ENCODE measurements around the gene KPNA6. TPM values are rescaled to one million over a fixed set of nuclear protein-coding genes. Genes with fewer than 3 reads are reported as not detected.
A peak's percentile ranks its signal among the peaks of the same experiment; 100 is the strongest.

Gene KPNA6
- total RNA-seq, 1 experiment from 2014 or later = 79.9 TPM

GRCh38 chr1:32181563-32181962 lies 73.7 kb downstream of the KPNA6 start:
- BruUV-seq (replicated peaks) = no TSS peak
- H3K9ac ChIP-seq (ENCODE audit: low read length) = peak overlapping the region; percentile 15; the same call in 1 of the 2 replicates
- H3K27ac ChIP-seq (ENCODE audit: low read depth, low read length) = peak overlapping the region; percentile 69

More at GRCh38 chr1:32181563-32181962, 73.7 kb downstream of the KPNA6 start:
- Histone ChIP-seq H3K4me1 (ENCODE audit: control insufficient read depth in 1 of 2, insufficient read depth in 2 of 2, low read length in 2 of 2) (peaks cover 15 to 32% of the 10 kb centered on the region in 2 experiments), H3K36me3 (ENCODE audit: control insufficient read depth in 1 of 2, insufficient read depth in 2 of 2, low read length in 2 of 2) (peaks cover 31 to 45% of the 10 kb centered on the region in 2 experiments), H3K27me3 (ENCODE audit: insufficient read depth, low read length) (no peaks in the 10 kb centered on the region), H3K4me3 (replicated peaks in 1 of 2; ENCODE audit: low read depth in 1 of 2, low read length in 2 of 2) (no peak overlapping the region), H3K9me2 (ENCODE audit: insufficient read depth) (no peaks in the 10 kb centered on the region), H3K79me2 (ENCODE audit: insufficient read depth, low read length) (peaks cover 61% of the 10 kb centered on the region), H4K20me1 (ENCODE audit: insufficient read depth) (peaks cover 14% of the 10 kb centered on the region; the same call in 1 of the 2 replicates), H3K9me3 (ENCODE audit: control insufficient read depth in 1 of 2, insufficient read depth in 1 of 2, low read depth in 1 of 2, low read length in 2 of 2) (no peaks in the 10 kb centered on the region), H3K4me2 (ENCODE audit: low read length) (peak overlapping the region; percentile 95), H2AFZ (ENCODE audit: low read depth, low read length, poor library complexity, severe bottlenecking) (no peak overlapping the region)
- ChIA-PET POLR2A (no interaction called here), RAD21 (ENCODE audit: low non-redundant PET in 1 of 2, low total read pairs in 2 of 2, uncharacterized antibody in 2 of 2, unreplicated experiment in 2 of 2) (no interaction called here), CTCF (no interaction called here)
- TF ChIP-seq EGR1 (IDR thresholded peaks at IDR 0.05; ENCODE audit: low read depth) = no peak
- no peak for TF ChIP-seq ELF1 (IDR thresholded peaks at IDR 0.05; ENCODE audit: borderline replicate concordance, low read depth)
- TF ChIP-seq EZH2phosphoT487 (IDR thresholded peaks at IDR 0.05; ENCODE audit: borderline replicate concordance) = no peak
- TF ChIP-seq CTCF (IDR thresholded peaks at IDR 0.05 in 2 of 3, conservative IDR thresholded peaks at IDR 0.05 in 1 of 3; ENCODE audit: borderline replicate concordance in 1 of 3, insufficient read depth in 1 of 3, low read depth in 2 of 3, low read length in 2 of 3) = no peak
- no peak for TF ChIP-seq JUND (IDR thresholded peaks at IDR 0.05)
- TF ChIP-seq, protein P1, sequence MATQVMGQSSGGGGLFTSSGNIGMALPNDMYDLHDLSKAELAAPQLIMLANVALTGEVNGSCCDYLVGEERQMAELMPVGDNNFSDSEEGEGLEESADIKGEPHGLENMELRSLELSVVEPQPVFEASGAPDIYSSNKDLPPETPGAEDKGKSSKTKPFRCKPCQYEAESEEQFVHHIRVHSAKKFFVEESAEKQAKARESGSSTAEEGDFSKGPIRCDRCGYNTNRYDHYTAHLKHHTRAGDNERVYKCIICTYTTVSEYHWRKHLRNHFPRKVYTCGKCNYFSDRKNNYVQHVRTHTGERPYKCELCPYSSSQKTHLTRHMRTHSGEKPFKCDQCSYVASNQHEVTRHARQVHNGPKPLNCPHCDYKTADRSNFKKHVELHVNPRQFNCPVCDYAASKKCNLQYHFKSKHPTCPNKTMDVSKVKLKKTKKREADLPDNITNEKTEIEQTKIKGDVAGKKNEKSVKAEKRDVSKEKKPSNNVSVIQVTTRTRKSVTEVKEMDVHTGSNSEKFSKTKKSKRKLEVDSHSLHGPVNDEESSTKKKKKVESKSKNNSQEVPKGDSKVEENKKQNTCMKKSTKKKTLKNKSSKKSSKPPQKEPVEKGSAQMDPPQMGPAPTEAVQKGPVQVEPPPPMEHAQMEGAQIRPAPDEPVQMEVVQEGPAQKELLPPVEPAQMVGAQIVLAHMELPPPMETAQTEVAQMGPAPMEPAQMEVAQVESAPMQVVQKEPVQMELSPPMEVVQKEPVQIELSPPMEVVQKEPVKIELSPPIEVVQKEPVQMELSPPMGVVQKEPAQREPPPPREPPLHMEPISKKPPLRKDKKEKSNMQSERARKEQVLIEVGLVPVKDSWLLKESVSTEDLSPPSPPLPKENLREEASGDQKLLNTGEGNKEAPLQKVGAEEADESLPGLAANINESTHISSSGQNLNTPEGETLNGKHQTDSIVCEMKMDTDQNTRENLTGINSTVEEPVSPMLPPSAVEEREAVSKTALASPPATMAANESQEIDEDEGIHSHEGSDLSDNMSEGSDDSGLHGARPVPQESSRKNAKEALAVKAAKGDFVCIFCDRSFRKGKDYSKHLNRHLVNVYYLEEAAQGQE (IDR thresholded peaks at IDR 0.05; ENCODE audit: low read depth) = no peak
- TF ChIP-seq FOSL1 (IDR thresholded peaks at IDR 0.05; ENCODE audit: low read depth) = no peak
- TF ChIP-seq TCF7L2 (IDR thresholded peaks at IDR 0.05; ENCODE audit: borderline replicate concordance, extremely low read depth, insufficient read depth, insufficient read length) = no peak
- DNase-seq (ENCODE audit: low read depth, low spot score) = no peak
- no peak for ATAC-seq
- intact Hi-C loops (cut with micrococcal nuclease) = no loop called here
